Renal cortex interstitium (tissue), 11 donors: ENCODE results near the gene HRG. TPM values are rescaled to one million over a fixed set of nuclear protein-coding genes. Genes with fewer than 3 reads are reported as not detected.
"Not testable (repeated sequence)": the region's sequence is repeated elsewhere in the genome, so short reads cannot be mapped to it uniquely, and the experiment has no call there.

ENCODE experiments used
- DNase-seq, 11 donors: peaks; one replicate each; pipeline ENCODE4 v3.0.0-alpha.2; 2013; ENCODE audit warnings: low read depth in 9 of 11, low spot score in 4 of 11; ENCODE audit errors: extremely low read depth in 1 of 11
- polyA plus RNA-seq, 3 donors: library from polyadenylated mRNA; unstranded; fragments of 120-200 nt; gene quantifications; one replicate each; pipeline ENCODE4 v1.2.1, GENCODE V29; 2013; ENCODE audit not compliant: insufficient read length in 3 of 3

The HRG gene
- polyA plus RNA-seq, 3 donors, result 1.8 to 2.9 (median 2.2) TPM

GRCh38 chr3:186634207-186634606 is 31.6 kb upstream of the HRG start:
- not testable (repeated sequence) for DNase-seq

DNA sequence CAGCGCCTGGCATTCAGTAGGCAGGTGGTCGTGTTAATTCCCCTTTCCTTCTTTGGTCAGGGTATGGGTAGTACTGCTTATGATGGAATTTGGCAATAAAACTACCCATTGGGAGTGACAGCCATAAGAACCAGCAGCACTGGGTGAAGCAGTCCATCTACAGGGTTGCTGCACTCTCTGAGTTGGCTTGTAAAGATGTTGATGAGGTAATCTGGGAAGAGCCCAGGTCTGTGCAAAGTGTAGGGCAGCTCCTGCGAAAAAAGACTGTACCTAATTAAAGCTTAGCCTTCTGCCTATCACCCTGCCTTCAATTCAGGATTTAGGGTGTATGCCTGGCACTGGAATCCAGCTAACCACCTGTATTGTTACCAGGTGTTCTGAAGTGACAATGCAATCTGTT is 30.3 kb upstream of the HRG start:
- DNase-seq, result no peak

- DNase-seq, result no peak
Observed at GRCh38 chr3:186636536-186636935, 29.3 kb upstream of the HRG start.

DNA sequence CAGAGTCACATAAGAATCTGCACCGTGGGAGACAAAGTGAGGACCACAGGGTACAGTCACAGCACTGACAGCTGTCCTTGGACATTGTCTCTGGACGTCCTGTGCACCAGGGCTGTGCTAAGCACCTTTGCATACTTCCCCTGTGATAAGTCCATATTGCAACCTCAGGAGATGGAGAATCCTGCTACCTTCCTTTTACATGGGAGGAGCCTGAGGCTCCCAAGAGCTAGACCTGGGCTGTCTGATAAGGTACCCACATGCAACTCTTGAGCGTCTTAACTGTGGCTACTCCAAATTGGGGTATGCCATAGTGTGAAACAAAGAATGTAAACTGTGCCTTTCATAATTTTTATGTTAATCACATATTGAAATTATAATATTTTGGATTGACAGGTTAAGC is 28.1 kb upstream of the HRG start:
- DNase-seq, result no peak

DNA sequence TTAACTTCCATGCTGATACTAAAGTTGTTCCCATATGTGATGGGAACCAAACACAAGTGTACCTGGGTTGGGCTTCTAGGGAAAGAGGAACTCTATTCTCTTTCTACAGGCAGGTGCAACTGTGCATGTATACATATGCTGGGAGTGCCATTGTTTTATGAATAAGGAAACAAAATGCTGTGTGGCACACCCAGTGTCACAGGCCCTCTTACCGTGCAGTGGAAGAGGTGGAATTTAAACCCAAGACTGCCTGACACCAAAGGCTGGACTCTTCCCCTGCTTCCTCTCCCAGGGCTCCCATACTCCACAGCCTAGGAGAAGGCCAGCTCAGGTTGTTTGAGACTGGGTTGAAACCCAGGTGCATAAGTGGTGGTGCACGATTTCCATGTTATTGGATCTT is 27.6 kb upstream of the HRG start:
- no peak for DNase-seq

GRCh38 chr3:186639778-186640472 is 25.9 kb upstream of the HRG start, which contains the start of gene FETUB:
FETUB (plus strand) TSS chr3:186640399; CDS start chr3:186640461, 62 bp downstream.
- DNase-seq, result no peak

DNA sequence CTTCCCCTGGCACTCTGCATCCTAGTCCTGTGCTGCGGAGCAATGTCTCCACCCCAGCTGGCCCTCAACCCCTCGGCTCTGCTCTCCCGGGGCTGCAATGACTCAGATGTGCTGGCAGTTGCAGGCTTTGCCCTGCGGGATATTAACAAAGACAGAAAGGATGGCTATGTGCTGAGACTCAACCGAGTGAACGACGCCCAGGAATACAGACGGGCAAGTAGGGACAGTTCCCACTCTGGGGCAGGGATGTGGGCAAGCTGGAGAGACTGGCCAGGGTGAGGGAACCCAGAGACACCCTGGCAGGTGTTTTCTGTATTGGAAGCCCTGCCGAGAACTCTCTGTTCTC is 25.4 kb upstream of the HRG start:
- DNase-seq, result no peak

DNA sequence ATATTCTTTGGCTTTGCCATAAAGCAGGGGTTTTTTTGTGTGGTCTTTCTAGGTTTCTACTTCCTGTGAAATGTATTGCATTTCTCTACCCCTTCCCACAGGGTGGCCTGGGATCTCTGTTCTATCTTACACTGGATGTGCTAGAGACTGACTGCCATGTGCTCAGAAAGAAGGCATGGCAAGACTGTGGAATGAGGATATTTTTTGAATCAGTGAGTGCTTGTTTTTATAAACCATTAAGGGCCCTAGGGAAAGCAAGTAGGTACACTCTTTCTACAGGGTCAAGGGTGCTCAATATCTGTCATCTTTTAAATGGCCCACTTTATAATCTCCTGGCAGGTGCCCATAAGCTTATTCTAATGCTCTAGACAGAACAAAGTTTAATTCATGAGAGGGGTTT is 24.9 kb upstream of the HRG start:
- no peak for DNase-seq

GRCh38 chr3:186642014-186642413 is 23.8 kb upstream of the HRG start:
- no peak for DNase-seq

- no peak for DNase-seq
Observed at GRCh38 chr3:186643493-186643892, 22.3 kb upstream of the HRG start.

DNA sequence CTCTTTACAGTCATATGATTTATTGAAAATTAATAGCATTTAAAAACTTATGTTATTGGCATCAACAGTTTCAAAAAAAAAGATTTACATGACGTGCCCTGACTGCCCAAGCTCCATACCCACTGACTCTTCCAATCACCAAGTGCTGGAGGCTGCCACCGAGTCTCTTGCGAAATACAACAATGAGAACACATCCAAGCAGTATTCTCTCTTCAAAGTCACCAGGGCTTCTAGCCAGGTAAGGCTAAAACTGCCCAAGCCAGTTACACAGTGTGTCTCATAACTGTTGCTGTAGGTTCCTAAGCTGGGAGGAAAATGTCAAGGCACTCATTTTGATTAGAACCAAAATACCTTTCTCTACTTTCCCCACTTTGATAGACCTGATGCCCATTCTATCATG is 21.1 kb upstream of the HRG start:
- no peak for DNase-seq

DNA sequence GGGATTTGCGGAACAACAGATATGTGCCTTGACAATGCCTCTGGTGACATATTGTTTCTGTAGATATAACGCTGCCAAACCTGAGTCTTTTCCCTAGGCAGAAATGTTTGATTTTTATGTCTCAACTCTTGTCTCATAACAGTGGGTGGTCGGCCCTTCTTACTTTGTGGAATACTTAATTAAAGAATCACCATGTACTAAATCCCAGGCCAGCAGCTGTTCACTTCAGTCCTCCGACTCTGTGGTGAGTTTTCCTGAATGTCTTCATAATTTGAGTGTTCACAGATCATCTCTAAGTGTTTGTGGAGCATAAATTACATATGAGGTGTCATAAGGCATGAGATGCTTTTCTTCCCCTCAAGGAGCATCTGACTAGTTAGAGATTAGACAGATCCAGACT is 19.7 kb upstream of the HRG start:
- no peak for DNase-seq

DNA sequence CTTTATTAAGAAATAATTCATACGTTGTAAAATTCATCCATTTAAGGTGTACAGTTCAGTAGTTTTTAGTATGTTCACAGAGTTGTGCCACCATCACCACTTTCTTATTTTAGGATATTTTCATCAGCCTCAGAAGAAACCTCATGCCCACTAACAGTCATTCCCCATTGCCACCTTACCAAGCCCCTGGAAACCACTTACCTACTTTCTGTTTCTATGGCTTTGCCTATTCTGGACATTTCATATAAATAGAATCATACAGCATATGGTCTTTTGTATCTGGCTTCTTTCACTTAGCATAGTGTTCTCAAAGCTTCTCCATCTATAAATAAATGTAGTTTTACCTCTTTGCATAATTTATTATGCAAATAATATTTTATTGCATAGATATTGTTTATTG is 19.0 kb upstream of the HRG start:
- no peak for DNase-seq

GRCh38 chr3:186648851-186649250 is 17.0 kb upstream of the HRG start:
- no peak for DNase-seq

GRCh38 chr3:186651678-186652215 is 14.1 kb upstream of the HRG start:
- DNase-seq, result no peak

- no peak for DNase-seq
Observed at GRCh38 chr3:186653080-186653707, 12.6 kb upstream of the HRG start.

- DNase-seq, result no peak
Observed at GRCh38 chr3:186653984-186654383, 11.8 kb upstream of the HRG start.

DNA sequence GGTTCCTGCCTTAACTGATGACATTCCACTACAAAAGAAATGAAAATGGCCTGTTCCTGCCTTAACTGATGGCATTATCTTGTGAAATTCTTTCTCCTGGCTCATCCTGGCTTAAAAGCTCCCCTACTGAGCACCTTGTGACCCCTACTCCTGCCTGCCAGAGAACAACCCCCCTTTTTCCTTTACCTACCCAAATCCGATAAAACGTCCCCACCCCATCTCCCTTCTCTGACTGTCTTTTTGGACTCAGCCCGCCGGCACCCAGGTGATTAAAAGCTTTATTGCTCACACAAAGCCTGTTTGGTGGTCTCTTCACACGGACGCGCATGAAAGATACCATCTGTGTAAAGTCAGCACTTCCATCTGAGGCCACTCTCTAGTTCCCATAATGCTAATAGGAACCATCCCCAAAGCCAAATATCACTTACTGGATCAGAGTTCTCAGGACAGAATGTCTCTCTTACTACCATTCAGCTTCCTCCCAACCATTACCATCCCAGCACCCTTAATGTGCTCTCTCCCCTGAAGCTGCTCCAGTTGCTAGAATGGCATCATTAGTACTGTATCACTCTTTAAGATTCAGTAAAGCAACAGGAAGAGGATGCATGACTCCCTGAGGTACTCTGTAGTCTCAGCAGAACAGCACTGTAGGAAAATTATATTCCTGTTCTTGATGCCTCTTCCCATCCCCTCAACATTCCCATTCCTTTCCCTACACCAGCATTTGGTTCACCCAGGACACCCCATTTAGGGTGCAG is 2.3 kb upstream of the HRG start:
- DNase-seq, result no peak

DNA sequence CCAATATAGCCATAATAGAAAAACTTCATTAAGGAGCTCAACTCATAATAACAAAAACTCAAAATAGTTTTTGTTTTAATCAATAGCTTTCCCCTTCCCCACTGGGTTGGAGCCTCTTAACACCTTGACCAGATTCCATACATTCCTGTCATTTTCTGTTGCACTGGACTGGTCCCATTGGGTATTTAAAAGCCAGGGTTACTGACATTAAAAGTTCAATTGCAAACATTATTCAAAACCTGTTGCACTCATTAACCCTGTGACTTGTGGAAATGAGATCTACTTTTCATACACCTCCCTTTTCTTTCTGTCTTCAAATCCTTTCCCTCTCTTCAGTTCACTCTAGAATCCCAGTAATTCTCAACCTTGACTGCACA is 1.7 kb upstream of the HRG start:
- no peak for DNase-seq

GRCh38 chr3:186664506-186664905 is 1.3 kb upstream of the HRG start:
- DNase-seq, result no peak
